NCI-H2029 treated with DMSO at 0.1 percent for 48 hours (cell line): ENCODE results near the gene IFI16.
"Not testable (repeated sequence)": the region's sequence is repeated elsewhere in the genome, so short reads cannot be mapped to it uniquely, and the experiment has no call there.

Experiments used
- DNase-seq: peaks from one replicate; lab custom pipeline; 2025; lab: John Stamatoyannopoulos, UW

IFI16 gene

GRCh38 chr1:159100589-159100988, 90.9 kb downstream of the IFI16 start:
- DNase-seq: no peak

DNA sequence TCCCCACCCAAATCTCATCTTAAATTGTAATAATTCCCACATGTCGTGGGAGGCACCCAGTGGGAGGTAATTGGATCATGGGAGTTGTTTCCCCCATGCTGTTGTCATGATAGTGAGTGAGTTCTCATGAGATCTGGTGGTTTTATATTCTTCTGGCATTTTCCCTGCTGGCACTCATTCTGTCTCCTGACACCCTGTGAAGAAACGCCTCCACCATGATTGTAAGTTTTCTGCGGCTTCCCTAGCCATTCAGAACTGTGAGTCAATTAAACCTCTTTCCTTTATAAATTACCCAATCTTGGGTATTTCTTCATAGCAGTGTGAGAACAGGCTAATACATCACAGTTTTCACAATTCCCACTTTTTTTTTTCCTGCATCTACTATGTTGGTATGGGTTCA, 93.3 kb downstream of the IFI16 start:
- DNase-seq: not testable (repeated sequence)
